Rectal smooth muscle tissue (tissue), 1 donor: ENCODE results near the gene PTMS.
A peak's percentile ranks its signal among the peaks of the same experiment; 100 is the strongest.

ENCODE experiments used
- H3K27ac ChIP-seq: one replicate; pipeline ENCODE4 v1.7.0; 2013; ENCODE audit warnings: low read depth, low read length, inconsistent platforms
- H3K27me3 ChIP-seq: one replicate; pipeline ENCODE4 v1.7.0; 2013; ENCODE audit warnings: low read length; ENCODE audit not compliant: control insufficient read depth, insufficient read depth
- H3K36me3 ChIP-seq: one replicate; pipeline ENCODE4 v1.7.0; 2013; ENCODE audit warnings: low read length; ENCODE audit not compliant: control insufficient read depth, insufficient read depth
- H3K4me1 ChIP-seq: one replicate; pipeline ENCODE4 v1.7.0; 2013; ENCODE audit warnings: low read length; ENCODE audit not compliant: control insufficient read depth, insufficient read depth
- H3K4me3 ChIP-seq: one replicate; pipeline ENCODE4 v1.7.0; 2013; ENCODE audit warnings: low read length
- H3K9ac ChIP-seq: one replicate; pipeline ENCODE4 v1.7.0; 2013; ENCODE audit warnings: low read length

PTMS gene

GRCh38 chr12:6765634-6766581, at the start of gene PTMS:
TSS of gene PTMS (plus strand) at chr12:6766363. CDS start at chr12:6766706, 343 bp downstream.
- H3K27ac ChIP-seq: peak within 1 kb of the TSS; percentile 97
- H3K27me3 ChIP-seq: no peaks in the 10 kb centered on the region
- H3K9ac ChIP-seq: peak within 1 kb of the TSS; percentile 72
- H3K36me3 ChIP-seq: no peaks in the 10 kb centered on the region
- peak within 1 kb of the TSS; percentile 76 for H3K4me3 ChIP-seq
- H3K4me1 ChIP-seq: peaks cover 41% of the 10 kb centered on the region

- no peak overlapping the region for H3K4me3 ChIP-seq
- no peaks in the 10 kb centered on the region for H3K4me1 ChIP-seq
- no peak overlapping the region for H3K9ac ChIP-seq
- H3K27ac ChIP-seq: no peak overlapping the region
- H3K36me3 ChIP-seq: no peaks in the 10 kb centered on the region
- H3K27me3 ChIP-seq: no peaks in the 10 kb centered on the region
Measured at GRCh38 chr12:6716874-6717437, 49.2 kb upstream of the PTMS start.

DNA sequence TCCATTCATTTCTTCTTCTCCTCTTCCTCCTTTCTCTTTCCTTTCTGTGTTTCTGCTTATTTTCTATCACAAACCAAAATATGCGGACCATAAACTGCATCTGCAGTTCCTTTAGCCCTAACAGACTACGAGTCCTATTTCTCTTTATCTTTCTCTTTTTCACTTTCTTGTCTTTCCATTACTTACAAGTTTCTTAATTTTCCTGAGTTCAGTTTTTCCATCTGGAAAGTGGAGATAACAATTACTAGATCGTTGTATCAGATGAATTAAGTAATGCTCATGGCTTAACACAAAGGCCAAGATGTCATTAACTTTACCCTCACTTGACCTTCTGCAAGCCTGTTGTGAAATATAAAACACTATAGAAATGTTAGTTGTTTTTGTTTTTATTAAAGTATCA, 43.3 kb upstream of the PTMS start:
- no peaks in the 10 kb centered on the region for H3K36me3 ChIP-seq
- H3K9ac ChIP-seq: no peak overlapping the region
- H3K27me3 ChIP-seq: no peaks in the 10 kb centered on the region
- no peak overlapping the region for H3K27ac ChIP-seq
- no peak overlapping the region for H3K4me3 ChIP-seq
- peaks cover 4% of the 10 kb centered on the region for H3K4me1 ChIP-seq

GRCh38 chr12:6723607-6724408, 42.4 kb upstream of the PTMS start, which contains the start of gene COPS7A:
TSS of gene COPS7A (plus strand) at chr12:6724046. CDS start at chr12:6724657, 611 bp downstream.
- peak within 1 kb of the TSS; percentile 71 for H3K9ac ChIP-seq
- peaks cover 6% of the 10 kb centered on the region for H3K36me3 ChIP-seq
- peak within 1 kb of the TSS; percentile 93 for H3K27ac ChIP-seq
- peak within 1 kb of the TSS; percentile 77 for H3K4me3 ChIP-seq
- peaks cover 4% of the 10 kb centered on the region for H3K4me1 ChIP-seq
- no peaks in the 10 kb centered on the region for H3K27me3 ChIP-seq

DNA sequence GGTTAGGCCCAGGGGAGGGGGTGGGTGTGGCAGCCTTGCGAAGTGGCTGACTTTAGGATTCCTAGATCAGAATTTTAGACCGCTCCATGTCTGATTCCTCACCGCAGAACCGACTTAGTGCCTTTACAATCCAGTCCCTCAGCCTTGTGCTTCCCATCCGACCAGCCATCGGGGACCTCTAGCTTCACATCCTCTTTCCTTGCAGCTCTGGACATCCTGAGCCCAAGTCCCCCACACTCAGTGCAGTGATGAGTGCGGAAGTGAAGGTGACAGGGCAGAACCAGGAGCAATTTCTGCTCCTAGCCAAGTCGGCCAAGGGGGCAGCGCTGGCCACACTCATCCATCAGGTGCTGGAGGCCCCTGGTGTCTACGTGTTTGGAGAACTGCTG, 41.8 kb upstream of the PTMS start:
- Histone ChIP-seq H3K36me3 (peaks cover 10% of the 10 kb centered on the region), H3K27me3 (no peaks in the 10 kb centered on the region), H3K27ac (peak overlapping the region; percentile 93), H3K4me3 (peak overlapping the region; percentile 77), H3K9ac (peak overlapping the region; percentile 71), H3K4me1 (peaks cover 4% of the 10 kb centered on the region)

DNA sequence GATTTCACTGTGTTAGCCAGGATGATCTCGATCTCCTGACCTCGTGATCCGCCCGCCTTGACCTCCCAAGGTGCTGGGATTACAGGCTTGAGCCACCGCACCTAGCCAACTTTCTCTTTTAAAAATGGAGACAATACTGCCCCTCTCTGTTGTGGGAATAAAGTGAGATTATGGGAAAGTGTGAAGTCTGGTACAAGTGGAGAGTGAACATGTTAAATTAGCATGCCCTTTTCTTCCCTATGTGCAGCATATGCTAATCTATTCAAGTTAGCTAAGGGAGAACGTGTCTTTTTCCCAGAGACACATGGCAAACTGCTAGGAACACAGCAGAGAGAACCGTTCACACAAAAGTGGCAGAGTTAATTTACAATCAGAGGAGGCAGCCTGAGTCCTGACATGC, 40.8 kb upstream of the PTMS start:
- H3K9ac ChIP-seq: no peak overlapping the region
- H3K27me3 ChIP-seq: no peaks in the 10 kb centered on the region
- peaks cover 19% of the 10 kb centered on the region for H3K36me3 ChIP-seq
- H3K4me3 ChIP-seq: no peak overlapping the region
- peaks cover 4% of the 10 kb centered on the region for H3K4me1 ChIP-seq
- no peak overlapping the region for H3K27ac ChIP-seq

GRCh38 chr12:6729186-6729585, 37.0 kb upstream of the PTMS start:
- Histone ChIP-seq H3K4me1 (peaks cover 4% of the 10 kb centered on the region), H3K27ac (no peak overlapping the region), H3K27me3 (no peaks in the 10 kb centered on the region), H3K36me3 (peaks cover 36% of the 10 kb centered on the region), H3K4me3 (no peak overlapping the region), H3K9ac (no peak overlapping the region)

DNA sequence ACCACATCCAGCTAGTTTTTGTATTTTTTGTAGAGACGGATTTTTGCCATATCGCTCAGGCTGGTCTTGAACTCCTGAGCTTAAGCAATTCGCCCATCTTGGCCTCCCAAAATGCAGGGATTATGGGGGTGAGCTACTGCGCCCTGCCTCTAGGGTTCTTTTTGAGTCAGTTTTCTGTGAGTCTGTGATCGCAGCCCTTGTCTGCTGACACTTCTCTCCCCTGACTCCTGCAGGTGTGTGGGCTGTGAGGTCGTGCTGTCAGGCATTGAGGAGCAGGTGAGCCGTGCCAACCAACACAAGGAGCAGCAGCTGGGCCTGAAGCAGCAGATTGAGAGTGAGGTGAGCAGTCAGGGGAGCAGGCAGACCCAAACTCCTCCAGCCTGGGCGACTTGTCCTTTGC, 36.0 kb upstream of the PTMS start:
- no peak overlapping the region for H3K9ac ChIP-seq
- H3K27ac ChIP-seq: no peak overlapping the region
- H3K4me3 ChIP-seq: no peak overlapping the region
- peaks cover 43% of the 10 kb centered on the region for H3K36me3 ChIP-seq
- no peaks in the 10 kb centered on the region for H3K27me3 ChIP-seq
- no peaks in the 10 kb centered on the region for H3K4me1 ChIP-seq

DNA sequence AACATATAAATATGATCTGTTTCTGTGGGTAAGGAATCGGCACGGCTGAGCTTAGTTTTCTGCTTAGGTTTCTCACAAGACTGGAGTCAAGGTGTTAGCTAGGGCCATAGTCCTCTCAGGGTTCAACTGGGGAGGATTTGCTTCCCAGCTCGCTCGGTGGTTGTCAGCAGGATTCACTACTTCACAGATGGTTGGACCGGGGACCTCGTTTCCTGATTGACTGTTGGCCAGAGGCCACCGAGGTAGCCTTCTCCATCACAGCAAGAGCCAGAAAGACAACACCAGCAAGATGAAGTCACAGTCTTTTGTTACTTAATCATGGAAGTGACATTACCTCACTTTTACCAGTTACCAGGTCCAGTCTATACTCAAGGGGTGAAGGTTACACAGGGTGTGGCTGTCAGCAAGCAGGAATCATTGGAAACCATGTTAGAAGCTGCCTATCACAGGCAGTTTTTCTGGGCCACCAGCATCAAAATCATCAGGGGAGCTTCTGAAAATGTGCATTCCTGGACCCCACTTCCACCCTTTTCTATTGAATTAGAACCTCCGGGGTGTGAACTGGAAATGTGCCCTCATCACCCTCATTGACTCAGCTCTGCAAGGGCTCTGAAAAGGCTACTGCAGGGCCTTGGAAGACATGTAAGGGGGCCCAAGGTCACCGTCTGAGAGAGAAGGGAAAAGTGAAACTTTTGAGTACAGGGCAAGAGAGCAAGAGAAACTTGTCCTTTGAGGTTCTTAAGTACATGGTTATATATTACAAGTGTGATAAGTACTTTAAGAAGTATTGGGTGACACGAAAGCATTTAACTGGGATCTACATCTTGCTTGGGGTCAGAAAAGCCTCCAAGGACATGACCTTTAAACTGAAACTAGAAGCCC, 31.4 kb upstream of the PTMS start:
- peaks cover 29% of the 10 kb centered on the region for H3K36me3 ChIP-seq
- H3K27ac ChIP-seq: no peak overlapping the region
- no peak overlapping the region for H3K4me3 ChIP-seq
- no peak overlapping the region for H3K9ac ChIP-seq
- no peaks in the 10 kb centered on the region for H3K4me1 ChIP-seq
- H3K27me3 ChIP-seq: no peaks in the 10 kb centered on the region

DNA sequence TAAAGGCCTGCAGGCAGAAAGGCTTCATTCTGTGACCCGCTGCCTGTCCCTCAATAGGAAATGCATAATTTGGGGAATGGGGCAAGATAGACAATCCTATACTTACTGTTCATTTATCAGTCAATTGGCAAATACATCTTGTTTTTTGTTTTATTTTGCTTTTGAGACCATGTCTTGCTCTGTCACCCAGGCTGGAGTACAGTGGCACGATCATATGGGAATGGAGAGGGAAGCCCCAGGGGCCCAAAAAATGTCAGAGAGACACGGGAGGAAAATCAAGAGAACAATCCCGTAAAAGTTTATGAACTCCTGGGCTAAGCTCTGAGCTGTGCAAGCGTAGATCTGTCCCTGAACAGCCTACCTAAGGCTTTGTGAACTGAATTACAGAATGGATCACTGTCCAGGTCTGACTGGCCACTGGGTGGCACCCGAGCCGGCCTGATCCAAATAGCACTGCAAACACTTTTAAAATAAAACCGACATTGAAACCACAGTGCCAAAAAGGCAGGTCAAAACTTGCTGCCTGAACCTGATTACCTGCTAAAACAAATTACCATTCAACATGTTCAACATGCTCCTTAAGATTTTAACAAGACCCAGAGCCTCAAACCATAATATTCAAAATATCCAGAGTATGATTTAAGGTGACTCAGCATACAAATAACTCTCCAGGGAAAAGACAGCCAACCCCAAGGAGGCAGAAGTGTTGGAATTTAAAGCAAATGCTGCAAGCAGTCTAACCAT, 30.5 kb upstream of the PTMS start:
- H3K27ac ChIP-seq: no peak overlapping the region
- no peak overlapping the region for H3K9ac ChIP-seq
- H3K4me1 ChIP-seq: no peaks in the 10 kb centered on the region
- no peak overlapping the region for H3K4me3 ChIP-seq
- peaks cover 22% of the 10 kb centered on the region for H3K36me3 ChIP-seq
- H3K27me3 ChIP-seq: no peaks in the 10 kb centered on the region

- Histone ChIP-seq H3K27me3 (no peaks in the 10 kb centered on the region), H3K36me3 (peaks cover 11% of the 10 kb centered on the region), H3K27ac (no peak overlapping the region), H3K9ac (no peak overlapping the region), H3K4me3 (no peak overlapping the region), H3K4me1 (no peaks in the 10 kb centered on the region)
Measured at GRCh38 chr12:6736754-6737153, 29.4 kb upstream of the PTMS start.
